22Rv1 (cell line): ENCODE results near the gene RTL9.

Experiments used
- H3K27ac ChIP-seq: fragments of 450-650 bp; 2 replicates; pipeline ENCODE4 v1.5.1; 2017
- CTCF ChIP-seq: fragments of 450-650 bp; IDR thresholded peaks from 2 replicates; pipeline ENCODE4 v1.5.1; 2017; ENCODE audit warnings: mild to moderate bottlenecking
- ZFX ChIP-seq: fragments of 450-650 bp; IDR thresholded peaks from 2 replicates; pipeline ENCODE4 v1.6.1; 2017; ENCODE audit warnings: antibody characterized with exemption, borderline replicate concordance

The RTL9 gene

DNA sequence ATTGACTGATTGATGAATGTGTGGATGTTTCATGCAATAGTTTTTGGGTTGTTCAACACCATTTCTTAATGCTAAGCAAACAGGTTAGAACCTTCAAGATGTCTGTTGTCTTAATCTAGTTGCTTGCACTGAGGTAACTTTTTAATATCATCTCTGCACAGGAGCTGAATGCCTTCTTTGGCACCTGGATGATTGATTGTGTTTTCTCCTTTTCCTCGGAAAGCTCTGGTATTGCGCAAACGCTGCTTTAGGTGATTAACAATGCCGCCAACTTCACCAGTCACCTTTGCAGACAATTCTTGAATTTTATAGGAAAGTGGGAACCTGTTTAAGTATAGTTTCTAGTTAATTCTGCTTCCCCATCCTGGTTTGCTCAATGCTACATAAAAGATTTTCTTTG lies 48.2 kb downstream of the RTL9 start:
- no peak overlapping the region for H3K27ac ChIP-seq
- no peak for TF ChIP-seq CTCF
- no peak for TF ChIP-seq ZFX

GRCh38 chrX:110407910-110408545 lies 49.4 kb downstream of the RTL9 start:
- H3K27ac ChIP-seq: no peak overlapping the region
- TF ChIP-seq ZFX: no peak
- peak; percentile 69 for TF ChIP-seq CTCF
